Ishikawa (cell line): ENCODE data around the gene PCDHGA1.

Experiments
- CEBPB ChIP-seq: IDR thresholded peaks from 2 replicates; pipeline ENCODE4 v1.6.1; 2012
- CREB1 ChIP-seq: IDR thresholded peaks from 2 replicates; pipeline ENCODE4 v1.6.1; 2012; ENCODE audit warnings: low read depth
- EGR1 ChIP-seq: IDR thresholded peaks from 2 replicates; pipeline ENCODE4 v1.6.1; 2012
- EP300 ChIP-seq: IDR thresholded peaks from 2 replicates; pipeline ENCODE4 v1.6.1; 2012; ENCODE audit warnings: borderline replicate concordance
- FOXM1 ChIP-seq: IDR thresholded peaks from 2 replicates; pipeline ENCODE4 v1.6.1; 2012; ENCODE audit warnings: low read depth, borderline replicate concordance
- NFIC ChIP-seq: IDR thresholded peaks from 2 replicates; pipeline ENCODE4 v1.6.1; 2012
- RAD21 ChIP-seq: IDR thresholded peaks from 2 replicates; pipeline ENCODE4 v1.6.1; 2012; ENCODE audit warnings: low read depth
- TAF1 ChIP-seq: IDR thresholded peaks from 2 replicates; pipeline ENCODE4 v1.6.1; 2012; ENCODE audit warnings: low read depth, mild to moderate bottlenecking
- TCF12 ChIP-seq: IDR thresholded peaks from 2 replicates; pipeline ENCODE4 v1.6.1; 2012; ENCODE audit warnings: low read depth
- TEAD4 ChIP-seq: IDR thresholded peaks from 2 replicates; pipeline ENCODE4 v1.6.1; 2012
- YY1 ChIP-seq: IDR thresholded peaks from 2 replicates; pipeline ENCODE4 v1.6.1; 2012; ENCODE audit warnings: low read depth
- ZBTB7A ChIP-seq: IDR thresholded peaks from 2 replicates; pipeline ENCODE4 v1.6.1; 2012; ENCODE audit warnings: low read depth
- TF ChIP-seq, protein P1 (sequence below): IDR thresholded peaks from 2 replicates; pipeline ENCODE4 v1.6.1; 2012
- TF ChIP-seq, protein P2 (sequence below): IDR thresholded peaks from 2 replicates; pipeline ENCODE4 v1.6.1; 2012
- TF ChIP-seq, protein P3 (sequence below): IDR thresholded peaks from 2 replicates; pipeline ENCODE4 v1.6.1; 2012; ENCODE audit warnings: low read depth, mild to moderate bottlenecking

The PCDHGA1 gene

DNA sequence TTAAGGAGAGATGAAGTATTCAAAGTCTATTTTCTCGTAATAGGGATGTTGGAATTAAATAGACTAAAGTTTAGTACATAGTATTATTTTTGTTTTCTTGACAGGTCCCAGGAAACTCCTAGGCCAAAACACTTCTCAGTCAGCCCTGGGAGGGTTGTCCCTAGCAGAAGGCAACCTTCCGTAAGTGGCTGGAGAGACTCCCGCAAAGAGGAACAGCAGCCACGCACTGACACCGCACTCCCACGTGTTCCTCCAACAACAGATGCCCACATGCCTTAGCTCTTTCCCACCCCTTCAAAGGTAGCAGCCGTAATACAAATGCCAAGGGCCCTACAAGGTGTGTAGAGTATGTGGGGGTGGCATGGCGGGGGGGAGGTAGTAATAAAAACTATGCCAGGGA is 187.0 kb downstream of the PCDHGA1 start:
- TF ChIP-seq EGR1, result no peak
- no peak for TF ChIP-seq ZBTB7A
- TF ChIP-seq YY1, result no peak
- no peak for TF ChIP-seq TCF12
- no peak for TF ChIP-seq TEAD4
- no peak for TF ChIP-seq EP300
- TF ChIP-seq RAD21, result no peak
- TF ChIP-seq, protein P1, sequence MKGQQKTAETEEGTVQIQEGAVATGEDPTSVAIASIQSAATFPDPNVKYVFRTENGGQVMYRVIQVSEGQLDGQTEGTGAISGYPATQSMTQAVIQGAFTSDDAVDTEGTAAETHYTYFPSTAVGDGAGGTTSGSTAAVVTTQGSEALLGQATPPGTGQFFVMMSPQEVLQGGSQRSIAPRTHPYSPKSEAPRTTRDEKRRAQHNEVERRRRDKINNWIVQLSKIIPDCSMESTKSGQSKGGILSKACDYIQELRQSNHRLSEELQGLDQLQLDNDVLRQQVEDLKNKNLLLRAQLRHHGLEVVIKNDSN, result no peak
- TF ChIP-seq FOXM1, result no peak
- TF ChIP-seq, protein P2, sequence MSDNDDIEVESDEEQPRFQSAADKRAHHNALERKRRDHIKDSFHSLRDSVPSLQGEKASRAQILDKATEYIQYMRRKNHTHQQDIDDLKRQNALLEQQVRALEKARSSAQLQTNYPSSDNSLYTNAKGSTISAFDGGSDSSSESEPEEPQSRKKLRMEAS, result no peak
- TF ChIP-seq TAF1, result no peak
- no peak for TF ChIP-seq CREB1
- TF ChIP-seq, protein P3, sequence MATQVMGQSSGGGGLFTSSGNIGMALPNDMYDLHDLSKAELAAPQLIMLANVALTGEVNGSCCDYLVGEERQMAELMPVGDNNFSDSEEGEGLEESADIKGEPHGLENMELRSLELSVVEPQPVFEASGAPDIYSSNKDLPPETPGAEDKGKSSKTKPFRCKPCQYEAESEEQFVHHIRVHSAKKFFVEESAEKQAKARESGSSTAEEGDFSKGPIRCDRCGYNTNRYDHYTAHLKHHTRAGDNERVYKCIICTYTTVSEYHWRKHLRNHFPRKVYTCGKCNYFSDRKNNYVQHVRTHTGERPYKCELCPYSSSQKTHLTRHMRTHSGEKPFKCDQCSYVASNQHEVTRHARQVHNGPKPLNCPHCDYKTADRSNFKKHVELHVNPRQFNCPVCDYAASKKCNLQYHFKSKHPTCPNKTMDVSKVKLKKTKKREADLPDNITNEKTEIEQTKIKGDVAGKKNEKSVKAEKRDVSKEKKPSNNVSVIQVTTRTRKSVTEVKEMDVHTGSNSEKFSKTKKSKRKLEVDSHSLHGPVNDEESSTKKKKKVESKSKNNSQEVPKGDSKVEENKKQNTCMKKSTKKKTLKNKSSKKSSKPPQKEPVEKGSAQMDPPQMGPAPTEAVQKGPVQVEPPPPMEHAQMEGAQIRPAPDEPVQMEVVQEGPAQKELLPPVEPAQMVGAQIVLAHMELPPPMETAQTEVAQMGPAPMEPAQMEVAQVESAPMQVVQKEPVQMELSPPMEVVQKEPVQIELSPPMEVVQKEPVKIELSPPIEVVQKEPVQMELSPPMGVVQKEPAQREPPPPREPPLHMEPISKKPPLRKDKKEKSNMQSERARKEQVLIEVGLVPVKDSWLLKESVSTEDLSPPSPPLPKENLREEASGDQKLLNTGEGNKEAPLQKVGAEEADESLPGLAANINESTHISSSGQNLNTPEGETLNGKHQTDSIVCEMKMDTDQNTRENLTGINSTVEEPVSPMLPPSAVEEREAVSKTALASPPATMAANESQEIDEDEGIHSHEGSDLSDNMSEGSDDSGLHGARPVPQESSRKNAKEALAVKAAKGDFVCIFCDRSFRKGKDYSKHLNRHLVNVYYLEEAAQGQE, result no peak
- no peak for TF ChIP-seq NFIC
- no peak for TF ChIP-seq CEBPB

DNA sequence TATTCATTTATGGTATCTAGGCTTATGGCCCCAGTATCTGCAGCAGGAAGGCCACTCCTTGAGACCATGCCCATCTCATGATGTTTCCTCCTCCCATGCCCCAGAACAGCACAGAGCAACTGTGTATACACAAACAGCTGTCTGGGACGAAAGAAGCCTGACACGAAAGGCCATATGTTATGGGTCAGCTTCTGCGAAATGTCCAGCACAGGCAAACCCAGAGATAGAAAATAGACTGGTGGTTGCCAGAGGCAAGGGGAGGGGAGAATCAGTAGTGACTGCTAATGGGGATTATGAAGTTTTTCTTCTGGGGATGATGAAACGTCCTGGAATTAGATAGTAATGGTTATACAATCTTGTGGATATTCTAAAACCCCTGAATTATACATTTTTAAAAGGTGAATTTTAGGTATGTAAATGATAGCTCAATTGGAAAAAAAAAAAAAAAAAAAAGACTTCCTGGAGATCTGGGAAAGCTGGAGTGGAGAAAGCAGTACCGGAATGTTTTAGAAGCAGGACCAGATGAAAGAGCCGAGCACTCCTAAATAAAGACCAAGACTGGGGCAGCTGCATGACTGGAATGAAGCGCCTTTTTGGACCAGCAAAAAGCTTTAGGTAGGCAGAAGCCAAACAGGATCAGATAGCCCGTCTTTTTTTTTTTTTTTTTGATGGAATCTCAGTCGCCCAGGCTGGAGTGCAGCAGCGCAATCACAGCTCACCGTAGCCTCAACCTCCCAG is 187.7 kb downstream of the PCDHGA1 start:
- TF ChIP-seq, protein P3, result no peak
- no peak for TF ChIP-seq RAD21

DNA sequence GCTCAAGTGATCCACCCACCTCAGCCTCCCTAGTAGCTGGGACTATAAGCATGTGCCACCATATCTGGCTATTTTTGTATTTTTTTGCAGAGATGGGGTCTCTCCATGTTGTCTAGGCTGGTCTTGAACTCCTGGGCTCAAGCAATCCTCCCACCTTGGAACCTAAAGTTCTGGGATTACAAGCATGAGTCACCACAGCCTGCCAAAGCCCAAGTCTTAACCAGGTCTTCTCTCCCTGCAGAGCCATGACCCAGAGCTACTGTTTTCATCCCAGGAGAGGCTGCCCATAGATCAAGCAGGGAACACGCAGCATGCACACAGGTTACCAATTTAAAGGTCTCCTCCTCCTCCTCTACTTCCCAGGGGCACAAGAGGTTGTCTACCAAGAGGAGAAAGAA is 188.3 kb downstream of the PCDHGA1 start:
- TF ChIP-seq CEBPB (no peak), TEAD4 (no peak), ZBTB7A (no peak), CREB1 (no peak), TCF12 (no peak)
- TF ChIP-seq, protein P1, result no peak
- TF ChIP-seq, protein P2, result no peak

DNA sequence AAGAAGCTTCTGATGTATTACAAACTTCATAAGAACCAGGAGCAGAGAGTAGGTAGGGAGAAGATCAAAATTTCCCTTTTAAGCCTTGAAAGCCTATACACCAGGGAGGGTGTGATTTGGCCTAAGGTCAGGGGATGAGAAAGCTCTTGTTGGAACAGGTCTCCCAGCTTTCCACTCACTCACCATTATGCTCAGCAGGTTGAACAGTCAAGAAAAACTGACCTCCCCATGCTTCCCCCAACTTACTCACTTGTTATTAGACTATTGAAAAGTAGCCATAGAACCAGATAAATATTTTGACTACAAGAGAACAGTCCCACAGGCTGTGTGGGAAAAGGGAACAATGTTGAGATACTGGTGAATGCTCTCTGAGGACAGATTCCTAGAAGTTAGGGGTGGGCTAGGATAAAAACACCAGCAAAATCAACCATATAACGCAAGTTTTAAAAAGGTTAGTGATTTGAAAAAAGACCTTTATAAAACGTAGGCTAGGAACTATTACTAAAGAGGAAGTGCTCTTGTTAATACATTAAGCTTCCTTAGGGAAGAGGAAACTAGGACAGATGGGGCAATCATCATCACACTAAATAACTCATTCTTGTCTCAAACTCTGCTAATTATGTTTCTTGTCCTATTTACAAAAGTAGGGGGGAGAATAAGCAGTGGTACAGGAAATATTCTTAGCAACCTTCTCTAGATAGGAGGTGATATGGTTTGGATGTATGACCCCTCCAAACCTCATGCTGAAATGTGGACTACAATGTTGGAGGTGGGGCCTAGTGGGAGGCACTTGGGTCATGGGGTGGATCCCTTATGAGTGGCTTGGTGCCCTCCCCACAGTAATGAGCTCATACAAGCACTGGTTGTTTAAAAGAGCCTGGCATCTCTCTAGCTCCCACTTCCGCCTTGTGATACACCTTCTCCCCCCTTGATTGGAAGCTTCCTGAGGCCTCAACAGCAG is 189.6 kb downstream of the PCDHGA1 start:
- no peak for TF ChIP-seq TAF1
- no peak for TF ChIP-seq RAD21
- no peak for TF ChIP-seq EGR1
- TF ChIP-seq TEAD4, result no peak
- no peak for TF ChIP-seq TCF12
- no peak for TF ChIP-seq EP300
- no peak for TF ChIP-seq CEBPB
- TF ChIP-seq FOXM1, result no peak
- no peak for TF ChIP-seq CREB1
- TF ChIP-seq, protein P3, result no peak
- no peak for TF ChIP-seq NFIC
- no peak for TF ChIP-seq YY1
- TF ChIP-seq, protein P2, result no peak
- no peak for TF ChIP-seq ZBTB7A
- TF ChIP-seq, protein P1, result no peak
